Ovary (tissue), 9 donors: ENCODE measurements around the gene ZRSR2. TPM values are rescaled to one million over a fixed set of nuclear protein-coding genes. Genes with fewer than 3 reads are reported as not detected.

Source experiments
- DNase-seq, 5 donors: peaks; one replicate each; pipeline ENCODE4 v3.0.0-alpha.2; 2019 to 2020
- H3K27ac ChIP-seq, 2 donors: fragments of 200-600 bp; one replicate each; pipeline versions ENCODE4 v1.5.1 to v1.8.0; 2019 to 2022
- H3K27me3 ChIP-seq: fragments of 200-600 bp; one replicate; pipeline ENCODE4 v1.8.0; 2022
- H3K36me3 ChIP-seq: fragments of 200-600 bp; sonication (generic); one replicate; pipeline ENCODE4 v1.5.1; 2019
- H3K4me1 ChIP-seq: one replicate; pipeline ENCODE4 v1.8.1; 2013; ENCODE audit warnings: mild to moderate bottlenecking, moderate library complexity; ENCODE audit not compliant: insufficient read depth
- H3K4me3 ChIP-seq: fragments of 200-600 bp; sonication (generic); one replicate; pipeline ENCODE4 v1.5.1; 2017
- H3K9me3 ChIP-seq, 2 donors: fragments of 200-600 bp in 1 of 2; sonication (generic) in 1 of 2; one replicate each; pipeline versions ENCODE4 v1.5.1 to v1.8.1; 2013 to 2019; ENCODE audit warnings: mild to moderate bottlenecking in 1 of 2, moderate library complexity in 1 of 2
- CTCF ChIP-seq, 3 donors: fragments of 450-650 bp in 2 of 3; fragments of 200-600 bp in 1 of 3; IDR thresholded peaks; one replicate each; pipeline versions ENCODE4 v1.5.1 to v1.8.0; 2016 to 2022; ENCODE audit warnings: antibody characterized with exemption in 3 of 3, mild to moderate bottlenecking in 1 of 3
- EP300 ChIP-seq: sonication (generic); formaldehyde crosslinking; IDR thresholded peaks from one replicate; pipeline ENCODE4 v1.6.1; 2017; ENCODE audit warnings: antibody characterized with exemption
- POLR2A ChIP-seq: fragments of 450-650 bp; IDR thresholded peaks from one replicate; pipeline ENCODE4 v1.6.1; 2017; ENCODE audit warnings: antibody characterized with exemption, mild to moderate bottlenecking, moderate library complexity
- WGBS, 3 donors: extraction: QIAGEN DNeasy Blood & Tissue Kit in 1 of 3; methylation state at CpG; one replicate each; pipeline versions ENCODE4 v1.1.5 to v1.1.7; 2013 to 2017; 5-methylcytosine and 5-hydroxymethylcytosine counted together
- intact Hi-C, 4 donors: fragments of 100-400 bp; cut with DNase I; formaldehyde crosslinking; loops; one replicate each; pipeline versions ENCODE4 v1.11.0 to v1.15.1; 2022 to 2023
- polyA plus RNA-seq, 2 donors: library from polyadenylated mRNA; stranded (reverse); fragments of 200-250 nt in 1 of 2; fragments of 350-450 nt in 1 of 2; fragmentation: Illumina TruSeq in 1 of 2; extraction: RNeasy Lipid Tissue Mini Kit (QIAGEN cat#74804) in 1 of 2; gene quantifications; one replicate each; pipeline ENCODE4 v1.2.3, GENCODE V29; 2013 to 2014
- total RNA-seq, 7 donors: library from RNA; depleted of rRNA in 2 of 7; stranded (reverse); fragments of >200 nt in 2 of 7; fragmentation: NEBNext Ultra II Directional in 3 of 7; extraction: Animal tissue kit (Norgen Biotek cat#: 25700) in 3 of 7; gene quantifications; one replicate each; pipeline versions ENCODE4 v1.1.0 to v1.2.4, GENCODE V29; 2016 to 2023
- donor health status: DM: no; HTN: no; CAD: no; lungs with moderate emphysema.
- donor health status: DM: no; HTN: no; CAD: no.
- donor health status: Bipolar disorder and iron deficiency.
- donor health status: DM: yes; HTN: yes; CAD: no.
- donor health status: DM: no; HTN: no; CAD: no.
- donor health status: DM: yes; HTN: yes; CAD: no.

Gene ZRSR2
- total and polyA plus RNA-seq, 9 donors: 4.4 to 37.6 (median 11.8) TPM

GRCh38 chrX:15834053-15834452, 43.8 kb downstream of the ZRSR2 start:
- no peak overlapping the region for H3K4me3 ChIP-seq
- DNase-seq: no peak
- 67 to 77% (median 71%) methylated on average over 3 of the region's 3 CpGs for WGBS, 3 donors
- no peaks in the 10 kb centered on the region for H3K4me1 ChIP-seq
- no peak for TF ChIP-seq EP300
- TF ChIP-seq CTCF (IDR thresholded peaks at IDR 0.05): no peak
- no peak for TF ChIP-seq POLR2A
- intact Hi-C loops: no loop called here
- no peaks in the 10 kb centered on the region for H3K36me3 ChIP-seq
- no peaks in the 10 kb centered on the region for H3K9me3 ChIP-seq
- H3K27ac ChIP-seq: no peak overlapping the region
- no peaks in the 10 kb centered on the region for H3K27me3 ChIP-seq

- Histone ChIP-seq H3K36me3 (no peaks in the 10 kb centered on the region), H3K27ac (no peak overlapping the region), H3K9me3 (no peaks in the 10 kb centered on the region), H3K4me3 (no peak overlapping the region), H3K4me1 (no peaks in the 10 kb centered on the region), H3K27me3 (no peaks in the 10 kb centered on the region)
- intact Hi-C loops: no loop called here
- TF ChIP-seq CTCF (IDR thresholded peaks at IDR 0.05) (no peak), POLR2A (no peak), EP300 (no peak)
- no peak for DNase-seq
- WGBS, 3 donors: 70 to 81% (median 72%) methylated on average over 5 of the region's 5 CpGs
Measured at GRCh38 chrX:15834827-15835595, 44.7 kb downstream of the ZRSR2 start.

- no peaks in the 10 kb centered on the region for H3K27me3 ChIP-seq
- no peak overlapping the region for H3K27ac ChIP-seq
- H3K9me3 ChIP-seq: no peaks in the 10 kb centered on the region
- DNase-seq: no peak
- no peaks in the 10 kb centered on the region for H3K4me1 ChIP-seq
- intact Hi-C loops: no loop called here
- no peak overlapping the region for H3K4me3 ChIP-seq
- 93 to 97% (median 94%) methylated on average over 3 of the region's 3 CpGs for WGBS, 3 donors
- TF ChIP-seq POLR2A (no peak), CTCF (IDR thresholded peaks at IDR 0.05) (no peak), EP300 (no peak)
- H3K36me3 ChIP-seq: no peaks in the 10 kb centered on the region
Measured at GRCh38 chrX:15838017-15838416, 47.7 kb downstream of the ZRSR2 start.

GRCh38 chrX:15841853-15842516, 51.7 kb downstream of the ZRSR2 start:
- Histone ChIP-seq H3K27me3 (no peaks in the 10 kb centered on the region), H3K9me3 (no peaks in the 10 kb centered on the region), H3K36me3 (no peaks in the 10 kb centered on the region), H3K27ac (no peak overlapping the region), H3K4me3 (no peak overlapping the region), H3K4me1 (no peaks in the 10 kb centered on the region)
- TF ChIP-seq POLR2A: no peak
- no peak for TF ChIP-seq CTCF (IDR thresholded peaks at IDR 0.05)
- no peak for TF ChIP-seq EP300
- DNase-seq: no peak
- WGBS, 3 donors: 66 to 84% (median 74%) methylated on average over 2 of the region's 2 CpGs
- intact Hi-C loops: no loop called here
